ENCODE results near the gene PALLD. TPM values are rescaled to one million over a fixed set of nuclear protein-coding genes. Genes with fewer than 3 reads are reported as not detected.
A peak's percentile ranks its signal among the peaks of the same experiment; 100 is the strongest.

The PALLD gene
- total RNA-seq, 2 donors from 2014 or later, result 11.3 to 49.1 TPM

GRCh38 chr4:168771251-168771650 is 274.4 kb downstream of the PALLD start:
- peaks cover 2% of the 10 kb centered on the region for H3K9me3 Mint-ChIP-seq
- H3K36me3 Mint-ChIP-seq (ENCODE audit: low read depth), result no peaks in the 10 kb centered on the region
- no peak for ATAC-seq (replicated peaks)
- H3K4me1 Mint-ChIP-seq, result no peaks in the 10 kb centered on the region
- peaks cover 17% of the 10 kb centered on the region for H3K27me3 Mint-ChIP-seq
- no peak overlapping the region for H3K4me3 Mint-ChIP-seq
- no peak overlapping the region for H3K27ac Mint-ChIP-seq

- no peaks in the 10 kb centered on the region for H3K36me3 Mint-ChIP-seq (ENCODE audit: low read depth)
- H3K4me1 Mint-ChIP-seq, result no peaks in the 10 kb centered on the region
- no peak overlapping the region for H3K27ac Mint-ChIP-seq
- peaks cover 9% of the 10 kb centered on the region for H3K9me3 Mint-ChIP-seq
- no peak for ATAC-seq (replicated peaks)
- H3K27me3 Mint-ChIP-seq, result peaks cover 16% of the 10 kb centered on the region
- no peak overlapping the region for H3K4me3 Mint-ChIP-seq
Measured at GRCh38 chr4:168773388-168774195, 276.7 kb downstream of the PALLD start.

DNA sequence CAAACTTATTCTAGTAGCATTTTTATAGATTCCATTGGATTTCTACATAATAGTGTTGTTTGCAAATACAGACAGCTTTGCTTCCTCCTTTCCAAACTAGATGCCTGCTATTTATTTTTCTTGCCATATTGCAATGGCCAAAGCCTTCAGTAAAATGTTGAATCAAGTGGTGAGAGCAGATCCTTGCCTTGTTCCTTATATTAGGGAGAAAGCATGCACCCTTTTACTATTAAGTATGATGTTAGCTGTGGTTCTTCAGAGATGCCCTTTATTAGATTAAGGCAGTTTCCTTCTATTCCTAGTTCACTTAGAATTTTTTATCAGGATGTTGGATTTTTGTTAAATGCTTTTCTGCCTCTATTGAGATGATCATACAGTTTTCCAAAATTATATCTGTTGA is 279.5 kb downstream of the PALLD start:
- peaks cover 9% of the 10 kb centered on the region for H3K9me3 Mint-ChIP-seq
- H3K27me3 Mint-ChIP-seq, result peaks cover 21% of the 10 kb centered on the region
- no peak overlapping the region for H3K4me3 Mint-ChIP-seq
- no peaks in the 10 kb centered on the region for H3K36me3 Mint-ChIP-seq (ENCODE audit: low read depth)
- H3K27ac Mint-ChIP-seq, result no peak overlapping the region
- no peak for ATAC-seq (replicated peaks)
- H3K4me1 Mint-ChIP-seq, result no peaks in the 10 kb centered on the region

GRCh38 chr4:168777277-168777965 is 280.6 kb downstream of the PALLD start:
- peaks cover 25% of the 10 kb centered on the region for H3K27me3 Mint-ChIP-seq
- no peaks in the 10 kb centered on the region for H3K36me3 Mint-ChIP-seq (ENCODE audit: low read depth)
- no peak overlapping the region for H3K4me3 Mint-ChIP-seq
- H3K9me3 Mint-ChIP-seq, result peaks cover 9% of the 10 kb centered on the region
- no peak for ATAC-seq (replicated peaks)
- H3K4me1 Mint-ChIP-seq, result no peaks in the 10 kb centered on the region
- no peak overlapping the region for H3K27ac Mint-ChIP-seq

DNA sequence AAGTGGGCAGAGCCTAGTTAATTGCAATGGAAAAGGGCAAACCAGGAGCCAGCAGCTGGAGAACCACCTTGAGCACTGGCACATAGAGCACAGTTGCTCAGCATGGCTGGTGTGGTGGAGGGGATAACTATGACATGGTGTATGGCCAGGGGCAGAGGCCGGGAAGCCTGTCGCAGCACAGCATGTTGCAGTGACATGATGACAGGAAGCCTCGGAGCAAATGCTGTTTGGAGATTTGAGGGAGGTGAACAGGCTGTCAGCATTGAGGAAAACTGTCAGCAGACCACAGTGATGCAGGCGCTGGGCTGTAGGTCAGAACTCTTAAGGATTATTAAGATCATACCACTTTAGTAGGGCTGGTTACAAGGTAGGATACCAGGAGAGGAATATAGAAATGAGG is 284.5 kb downstream of the PALLD start:
- Mint-ChIP-seq H3K27ac (no peak overlapping the region), H3K4me1 (no peaks in the 10 kb centered on the region), H3K36me3 (ENCODE audit: low read depth) (no peaks in the 10 kb centered on the region), H3K27me3 (peaks cover 33% of the 10 kb centered on the region), H3K4me3 (no peak overlapping the region), H3K9me3 (peaks cover 5% of the 10 kb centered on the region)
- no peak for ATAC-seq (replicated peaks)

DNA sequence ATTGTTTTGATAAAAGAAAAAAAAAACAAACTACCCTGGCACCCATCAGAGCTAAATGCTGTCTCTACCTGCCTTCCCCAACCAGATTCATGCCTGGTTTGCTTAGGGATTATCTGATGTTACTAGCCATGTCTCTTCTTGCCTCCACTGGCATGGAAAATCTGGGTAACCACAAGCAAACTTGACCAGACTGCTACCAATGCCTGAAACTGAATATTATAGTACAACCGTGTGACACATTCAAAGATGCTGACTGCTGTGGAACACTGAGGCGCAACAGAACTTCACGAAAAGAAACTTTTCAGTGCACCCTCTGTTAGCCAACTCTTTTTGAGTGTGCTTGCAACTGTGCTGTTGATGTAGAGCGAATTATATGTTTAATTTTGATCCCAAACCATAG is 285.1 kb downstream of the PALLD start:
- Mint-ChIP-seq H3K36me3 (ENCODE audit: low read depth) (no peaks in the 10 kb centered on the region), H3K27me3 (peaks cover 32% of the 10 kb centered on the region), H3K27ac (no peak overlapping the region), H3K4me3 (no peak overlapping the region), H3K4me1 (no peaks in the 10 kb centered on the region), H3K9me3 (peaks cover 2% of the 10 kb centered on the region)
- peak; percentile 23 for ATAC-seq (replicated peaks)

DNA sequence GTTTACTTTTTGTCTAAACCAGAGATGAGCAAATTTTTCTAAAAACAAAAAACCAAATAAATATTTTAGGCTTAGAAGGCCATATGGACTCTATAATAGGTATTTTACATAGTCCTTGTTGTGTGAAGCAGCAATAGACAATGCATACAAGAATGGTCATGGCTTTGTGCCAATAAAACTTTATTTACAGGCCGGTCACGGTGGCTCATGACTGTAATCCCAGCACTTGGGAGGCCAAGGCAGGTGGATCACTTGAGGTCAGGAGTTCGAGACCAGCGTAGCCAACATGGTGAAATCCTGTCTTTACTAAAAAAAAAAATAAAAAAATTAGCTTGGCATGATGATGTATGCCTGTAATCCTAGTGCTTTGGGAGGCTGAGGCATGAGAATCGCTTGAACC is 285.6 kb downstream of the PALLD start:
- H3K4me3 Mint-ChIP-seq, result no peak overlapping the region
- H3K4me1 Mint-ChIP-seq, result no peaks in the 10 kb centered on the region
- no peaks in the 10 kb centered on the region for H3K36me3 Mint-ChIP-seq (ENCODE audit: low read depth)
- H3K9me3 Mint-ChIP-seq, result no peaks in the 10 kb centered on the region
- no peak overlapping the region for H3K27ac Mint-ChIP-seq
- H3K27me3 Mint-ChIP-seq, result peaks cover 29% of the 10 kb centered on the region
- no peak for ATAC-seq (replicated peaks)

DNA sequence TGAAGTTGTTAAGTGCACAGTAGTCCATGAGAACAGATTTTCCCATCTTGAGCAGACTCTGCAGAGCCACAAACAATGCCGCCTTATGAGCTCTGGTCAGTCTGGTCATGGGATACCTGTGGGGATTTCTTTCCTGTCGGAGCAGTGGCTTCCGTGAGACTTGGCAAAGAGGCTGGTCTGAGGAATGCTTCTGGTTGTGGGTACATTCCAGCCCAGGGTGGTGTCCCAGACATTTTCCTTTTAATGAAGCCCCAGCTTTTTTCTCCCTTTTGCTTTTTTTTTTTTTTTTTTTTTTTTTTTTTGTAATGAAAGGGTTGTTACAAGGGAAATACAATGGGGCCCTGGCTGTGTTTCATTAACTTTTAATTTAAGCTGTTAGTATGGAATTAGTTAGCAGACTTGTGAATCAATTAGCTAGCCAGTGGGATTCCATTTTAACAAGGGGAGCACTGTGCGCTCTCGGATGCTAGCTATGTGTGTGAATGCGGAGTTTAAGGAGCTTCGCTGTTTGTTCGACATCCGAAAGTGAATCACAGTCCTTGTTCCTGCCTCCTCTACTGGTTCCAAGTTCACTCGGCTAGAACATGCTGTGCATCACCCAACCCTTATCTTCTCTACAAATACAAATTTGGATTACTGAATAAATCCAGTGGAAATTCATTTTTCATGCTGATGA is 288.1 kb downstream of the PALLD start:
- H3K4me3 Mint-ChIP-seq, result no peak overlapping the region
- no peak for ATAC-seq (replicated peaks)
- H3K27me3 Mint-ChIP-seq, result peaks cover 29% of the 10 kb centered on the region
- no peaks in the 10 kb centered on the region for H3K36me3 Mint-ChIP-seq (ENCODE audit: low read depth)
- H3K4me1 Mint-ChIP-seq, result no peaks in the 10 kb centered on the region
- H3K9me3 Mint-ChIP-seq, result no peaks in the 10 kb centered on the region
- no peak overlapping the region for H3K27ac Mint-ChIP-seq

DNA sequence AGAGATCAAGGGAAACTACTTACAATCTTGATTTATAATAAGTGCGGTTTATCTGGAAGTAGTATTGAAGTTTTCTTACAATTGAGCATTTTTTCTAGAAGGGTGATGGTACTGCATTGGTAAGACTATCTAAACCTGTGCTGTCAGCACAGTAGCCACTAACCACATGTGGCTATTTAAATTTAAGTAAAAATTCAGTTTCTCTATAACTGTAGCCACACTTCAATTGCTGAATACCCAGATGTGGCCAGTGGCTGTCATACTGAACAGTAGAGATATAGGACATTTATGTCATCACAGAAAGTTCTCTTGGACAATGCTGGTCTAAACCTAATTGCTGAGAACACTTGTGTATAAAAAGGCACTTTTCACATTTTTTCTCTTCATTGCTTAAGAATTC is 290.5 kb downstream of the PALLD start:
- Mint-ChIP-seq H3K27me3 (peaks cover 17% of the 10 kb centered on the region), H3K4me3 (no peak overlapping the region), H3K9me3 (no peaks in the 10 kb centered on the region), H3K4me1 (no peaks in the 10 kb centered on the region), H3K36me3 (ENCODE audit: low read depth) (no peaks in the 10 kb centered on the region), H3K27ac (no peak overlapping the region)
- ATAC-seq (replicated peaks), result no peak

- Mint-ChIP-seq H3K27ac (no peak overlapping the region), H3K4me1 (no peaks in the 10 kb centered on the region), H3K4me3 (no peak overlapping the region), H3K36me3 (ENCODE audit: low read depth) (no peaks in the 10 kb centered on the region), H3K27me3 (peaks cover 17% of the 10 kb centered on the region), H3K9me3 (no peaks in the 10 kb centered on the region)
- ATAC-seq (replicated peaks), result no peak
Measured at GRCh38 chr4:168787801-168788595, 291.1 kb downstream of the PALLD start.

DNA sequence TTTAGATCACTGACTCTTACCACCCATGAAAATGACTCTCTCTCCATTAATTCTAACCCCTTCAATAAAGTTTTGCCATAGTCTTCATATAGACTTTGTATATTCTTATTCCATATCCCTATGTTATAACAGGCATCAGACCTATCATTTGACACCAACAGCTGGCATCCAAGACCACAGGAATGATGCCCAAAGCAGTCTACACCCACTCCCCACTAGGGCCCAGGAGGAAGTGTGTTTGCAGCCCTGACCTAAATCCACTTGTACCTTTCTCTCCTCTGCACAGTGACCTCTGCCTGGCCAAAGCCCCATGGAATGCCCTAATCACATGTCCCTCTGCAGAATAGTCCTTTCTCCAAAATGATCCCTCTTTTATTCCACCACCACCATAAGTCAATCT is 294.0 kb downstream of the PALLD start:
- no peak for ATAC-seq (replicated peaks)
- H3K36me3 Mint-ChIP-seq (ENCODE audit: low read depth), result no peaks in the 10 kb centered on the region
- no peaks in the 10 kb centered on the region for H3K9me3 Mint-ChIP-seq
- no peak overlapping the region for H3K27ac Mint-ChIP-seq
- no peaks in the 10 kb centered on the region for H3K27me3 Mint-ChIP-seq
- H3K4me3 Mint-ChIP-seq, result no peak overlapping the region
- no peaks in the 10 kb centered on the region for H3K4me1 Mint-ChIP-seq

DNA sequence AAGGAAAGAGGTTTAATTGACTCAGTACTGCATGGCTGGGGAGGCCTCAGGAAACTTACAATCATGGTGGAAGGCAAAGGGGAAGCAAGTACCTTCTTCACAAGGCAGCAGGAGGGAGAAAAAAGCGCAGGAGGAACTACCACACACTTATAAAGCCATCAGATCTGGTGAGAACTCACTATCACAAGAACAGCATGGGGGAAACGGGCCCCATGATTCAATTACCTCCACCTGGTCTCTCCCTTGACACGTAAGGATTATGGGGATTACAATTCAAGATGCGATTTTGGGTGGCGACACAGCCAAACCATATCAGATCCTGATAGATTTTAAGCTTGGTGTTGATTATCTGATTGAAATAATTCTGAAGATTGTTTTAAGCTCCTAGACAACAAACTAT is 294.5 kb downstream of the PALLD start:
- no peaks in the 10 kb centered on the region for H3K9me3 Mint-ChIP-seq
- no peak overlapping the region for H3K4me3 Mint-ChIP-seq
- no peak for ATAC-seq (replicated peaks)
- H3K27me3 Mint-ChIP-seq, result no peaks in the 10 kb centered on the region
- H3K36me3 Mint-ChIP-seq (ENCODE audit: low read depth), result no peaks in the 10 kb centered on the region
- H3K27ac Mint-ChIP-seq, result no peak overlapping the region
- no peaks in the 10 kb centered on the region for H3K4me1 Mint-ChIP-seq

GRCh38 chr4:168793542-168793941 is 296.7 kb downstream of the PALLD start:
- Mint-ChIP-seq H3K9me3 (no peaks in the 10 kb centered on the region), H3K27me3 (peaks cover 4% of the 10 kb centered on the region), H3K4me3 (no peak overlapping the region), H3K27ac (no peak overlapping the region), H3K36me3 (ENCODE audit: low read depth) (no peaks in the 10 kb centered on the region), H3K4me1 (no peaks in the 10 kb centered on the region)
- no peak for ATAC-seq (replicated peaks)

- no peak for ATAC-seq (replicated peaks)
- H3K4me3 Mint-ChIP-seq, result no peak overlapping the region
- no peak overlapping the region for H3K27ac Mint-ChIP-seq
- H3K4me1 Mint-ChIP-seq, result no peaks in the 10 kb centered on the region
- H3K27me3 Mint-ChIP-seq, result peaks cover 4% of the 10 kb centered on the region
- H3K9me3 Mint-ChIP-seq, result no peaks in the 10 kb centered on the region
- no peaks in the 10 kb centered on the region for H3K36me3 Mint-ChIP-seq (ENCODE audit: low read depth)
Measured at GRCh38 chr4:168794092-168794707, 297.3 kb downstream of the PALLD start.

All from activated T-helper 17 cell treated with anti-CD3 and anti-CD28 coated beads, Interleukin-2, amount 50 U/mL, for 72 hours (primary cell).